ENCODE measurements around the gene NRP2. TPM values are rescaled to one million over a fixed set of nuclear protein-coding genes. Genes with fewer than 3 reads are reported as not detected.

Gene NRP2
- total RNA-seq, 2 donors from 2014 or later, result 0.59 to 3.0 TPM

GRCh38 chr2:205748639-205749038, 66.3 kb downstream of the NRP2 start:
- ATAC-seq (peak; percentile 50 to 79), DNase-seq (ENCODE audit: low spot score in 2 of 2) (no peak)
- H3K36me3 Mint-ChIP-seq, result no peaks in the 10 kb centered on the region
- H3K27ac Mint-ChIP-seq, result no peak overlapping the region
- no peaks in the 10 kb centered on the region for H3K9me3 Mint-ChIP-seq

- Mint-ChIP-seq H3K36me3 (no peaks in the 10 kb centered on the region), H3K27ac (no peak overlapping the region), H3K9me3 (no peaks in the 10 kb centered on the region)
- DNase-seq (ENCODE audit: low spot score in 2 of 2) (no peak), ATAC-seq (peak; percentile 13)
Observed at GRCh38 chr2:205749078-205749477, 66.8 kb downstream of the NRP2 start.

GRCh38 chr2:205750797-205751196, 68.5 kb downstream of the NRP2 start:
- Mint-ChIP-seq H3K9me3 (no peaks in the 10 kb centered on the region), H3K36me3 (no peaks in the 10 kb centered on the region), H3K27ac (no peak overlapping the region)
- ATAC-seq, result no peak
- no peak for DNase-seq (ENCODE audit: low spot score in 2 of 2)

- H3K36me3 Mint-ChIP-seq, result no peaks in the 10 kb centered on the region
Observed at GRCh38 chr2:205751569-205752031, 69.3 kb downstream of the NRP2 start.

GRCh38 chr2:205752296-205752820, 70.1 kb downstream of the NRP2 start:
- H3K36me3 Mint-ChIP-seq, result no peaks in the 10 kb centered on the region
- no peaks in the 10 kb centered on the region for H3K9me3 Mint-ChIP-seq
- no peak overlapping the region for H3K27ac Mint-ChIP-seq
- ATAC-seq (no peak), DNase-seq (ENCODE audit: low spot score in 2 of 2) (no peak)

More at GRCh38 chr2:205751569-205752031, 69.3 kb downstream of the NRP2 start:
- H3K27ac Mint-ChIP-seq, result no peak overlapping the region
- H3K9me3 Mint-ChIP-seq, result no peaks in the 10 kb centered on the region
- ATAC-seq (no peak), DNase-seq (ENCODE audit: low spot score in 2 of 2) (no peak)

GRCh38 chr2:205752924-205753323, 70.6 kb downstream of the NRP2 start:
- H3K9me3 Mint-ChIP-seq, result no peaks in the 10 kb centered on the region
- H3K36me3 Mint-ChIP-seq, result no peaks in the 10 kb centered on the region
- no peak for ATAC-seq
- no peak for DNase-seq (ENCODE audit: low spot score in 2 of 2)
- H3K27ac Mint-ChIP-seq, result no peak overlapping the region

GRCh38 chr2:205754285-205754923, 72.1 kb downstream of the NRP2 start:
- Mint-ChIP-seq H3K9me3 (no peaks in the 10 kb centered on the region), H3K36me3 (no peaks in the 10 kb centered on the region), H3K27ac (no peak overlapping the region)
- ATAC-seq (no peak), DNase-seq (ENCODE audit: low spot score in 2 of 2) (no peak)

- Mint-ChIP-seq H3K27ac (no peak overlapping the region), H3K9me3 (no peaks in the 10 kb centered on the region), H3K36me3 (no peaks in the 10 kb centered on the region)
- ATAC-seq (no peak), DNase-seq (ENCODE audit: low spot score in 2 of 2) (no peak)
Observed at GRCh38 chr2:205754924-205755321, 72.6 kb downstream of the NRP2 start.

GRCh38 chr2:205755923-205756322, 73.6 kb downstream of the NRP2 start:
- no peak overlapping the region for H3K27ac Mint-ChIP-seq
- no peaks in the 10 kb centered on the region for H3K9me3 Mint-ChIP-seq
- H3K36me3 Mint-ChIP-seq, result no peaks in the 10 kb centered on the region
- ATAC-seq (no peak), DNase-seq (ENCODE audit: low spot score in 2 of 2) (no peak)

- no peak overlapping the region for H3K27ac Mint-ChIP-seq
- DNase-seq (ENCODE audit: low spot score in 2 of 2), result no peak
- ATAC-seq, result no peak
- H3K9me3 Mint-ChIP-seq, result no peaks in the 10 kb centered on the region
- H3K36me3 Mint-ChIP-seq, result no peaks in the 10 kb centered on the region
Observed at GRCh38 chr2:205757271-205757670, 75.0 kb downstream of the NRP2 start.

GRCh38 chr2:205758051-205758450, 75.8 kb downstream of the NRP2 start:
- no peaks in the 10 kb centered on the region for H3K9me3 Mint-ChIP-seq
- no peaks in the 10 kb centered on the region for H3K36me3 Mint-ChIP-seq

GRCh38 chr2:205758500-205758899, 76.2 kb downstream of the NRP2 start:
- Mint-ChIP-seq H3K36me3 (no peaks in the 10 kb centered on the region), H3K27ac (no peak overlapping the region), H3K9me3 (no peaks in the 10 kb centered on the region)
- DNase-seq (ENCODE audit: low spot score in 2 of 2), result no peak
- no peak for ATAC-seq

More at GRCh38 chr2:205758051-205758450, 75.8 kb downstream of the NRP2 start:
- no peak overlapping the region for H3K27ac Mint-ChIP-seq
- ATAC-seq (no peak), DNase-seq (ENCODE audit: low spot score in 2 of 2) (no peak)

GRCh38 chr2:205759257-205759656, 77.0 kb downstream of the NRP2 start:
- no peak for ATAC-seq
- H3K27ac Mint-ChIP-seq, result no peak overlapping the region
- no peaks in the 10 kb centered on the region for H3K36me3 Mint-ChIP-seq
- no peaks in the 10 kb centered on the region for H3K9me3 Mint-ChIP-seq
- no peak for DNase-seq (ENCODE audit: low spot score in 2 of 2)

- Mint-ChIP-seq H3K27ac (no peak overlapping the region), H3K9me3 (no peaks in the 10 kb centered on the region), H3K36me3 (no peaks in the 10 kb centered on the region)
- no peak for DNase-seq (ENCODE audit: low spot score in 2 of 2)
- ATAC-seq, result no peak
Observed at GRCh38 chr2:205759732-205760131, 77.4 kb downstream of the NRP2 start.

GRCh38 chr2:205760157-205760556, 77.9 kb downstream of the NRP2 start:
- no peaks in the 10 kb centered on the region for H3K9me3 Mint-ChIP-seq
- no peaks in the 10 kb centered on the region for H3K36me3 Mint-ChIP-seq
- ATAC-seq (no peak), DNase-seq (ENCODE audit: low spot score in 2 of 2) (no peak)
- no peak overlapping the region for H3K27ac Mint-ChIP-seq

GRCh38 chr2:205761421-205761820, 79.1 kb downstream of the NRP2 start:
- H3K9me3 Mint-ChIP-seq, result no peaks in the 10 kb centered on the region
- H3K27ac Mint-ChIP-seq, result no peak overlapping the region
- DNase-seq (ENCODE audit: low spot score in 2 of 2) (no peak), ATAC-seq (no peak)
- H3K36me3 Mint-ChIP-seq, result no peaks in the 10 kb centered on the region

GRCh38 chr2:205762881-205763280, 80.6 kb downstream of the NRP2 start:
- Mint-ChIP-seq H3K9me3 (no peaks in the 10 kb centered on the region), H3K27ac (no peak overlapping the region)

GRCh38 chr2:205763708-205764211, 81.5 kb downstream of the NRP2 start:
- Mint-ChIP-seq H3K27ac (no peak overlapping the region), H3K9me3 (no peaks in the 10 kb centered on the region), H3K36me3 (no peaks in the 10 kb centered on the region)
- DNase-seq (ENCODE audit: low spot score in 2 of 2), result peak in 1 of 2 donors; percentile 27
- ATAC-seq, result peak; percentile 20 to 49

More at GRCh38 chr2:205762881-205763280, 80.6 kb downstream of the NRP2 start:
- no peak for DNase-seq (ENCODE audit: low spot score in 2 of 2)
- H3K36me3 Mint-ChIP-seq, result no peaks in the 10 kb centered on the region
- ATAC-seq, result peak; percentile 18 to 35

Measured in activated naive CD4-positive, alpha-beta T cell treated with anti-CD3 and anti-CD28 coated beads, Interleukin-2, amount 50 U/mL, for 72 hours (primary cell).